Stimulated activated CD4-positive, alpha-beta T cell treated with anti-CD3 and anti-CD28 coated beads, Interleukin-15, amount 100 ng/mL, for 24 hours (primary cell): Measurements from ENCODE around the gene SHANK1.
"Not testable (repeated sequence)": the region's sequence is repeated elsewhere in the genome, so short reads cannot be mapped to it uniquely, and the experiment has no call there.

ENCODE experiments used
- DNase-seq: peaks from one replicate; pipeline ENCODE4 v3.0.0-alpha.2; 2020

The SHANK1 gene

GRCh38 chr19:50632151-50632835, 87.3 kb downstream of the SHANK1 start:
- DNase-seq, result no peak

GRCh38 chr19:50629801-50630200, 89.8 kb downstream of the SHANK1 start:
- DNase-seq, result no peak

- DNase-seq, result no peak
These were observed 90.4 kb downstream of the SHANK1 start for GRCh38 chr19:50629194-50629593.

DNA sequence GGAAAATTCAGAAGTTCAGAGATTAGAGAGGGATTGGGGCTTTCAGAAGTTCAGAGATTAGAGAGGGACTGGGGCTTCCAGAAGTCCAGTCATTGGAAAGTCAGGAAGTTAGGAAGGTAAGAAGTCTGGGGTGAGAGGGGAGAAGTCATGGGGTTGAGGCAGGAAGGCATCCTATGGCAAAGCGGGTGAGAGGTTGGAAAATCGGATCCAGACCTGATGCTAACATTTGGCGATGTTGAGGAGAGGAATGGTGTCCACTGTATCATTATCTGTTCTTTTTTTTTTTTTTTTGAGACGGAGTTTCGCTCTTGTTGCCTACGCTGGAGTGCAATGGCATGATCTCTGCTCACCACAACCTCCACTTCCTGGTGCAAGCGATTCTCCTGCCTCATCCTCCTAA, 91.1 kb downstream of the SHANK1 start:
- DNase-seq, result no peak

- no peak for DNase-seq
These were observed 91.5 kb downstream of the SHANK1 start for GRCh38 chr19:50628146-50628545.

- no peak for DNase-seq
These were observed 92.8 kb downstream of the SHANK1 start for GRCh38 chr19:50626795-50627194.

DNA sequence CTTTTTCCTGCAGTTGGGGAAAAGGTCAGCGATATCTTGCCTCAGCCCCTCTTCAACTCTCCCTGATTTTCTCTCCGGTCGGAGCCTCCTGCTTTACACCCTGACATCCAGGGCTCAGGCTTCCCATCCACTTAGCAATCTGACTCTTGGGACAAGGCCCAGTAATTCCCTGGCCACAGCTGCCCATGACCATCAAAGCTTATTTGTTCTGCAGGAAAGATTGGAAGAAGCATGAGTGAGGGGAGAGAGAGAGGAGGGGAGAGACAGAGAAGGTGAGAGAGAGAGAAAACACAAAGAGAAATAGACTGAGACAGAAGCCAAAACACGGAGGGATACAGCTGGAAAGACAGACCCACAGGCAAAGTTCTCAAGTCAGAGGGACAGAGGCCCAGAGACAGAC, 93.6 kb downstream of the SHANK1 start:
- DNase-seq, result no peak

- no peak for DNase-seq
These were observed 94.5 kb downstream of the SHANK1 start for GRCh38 chr19:50624949-50625600.

DNA sequence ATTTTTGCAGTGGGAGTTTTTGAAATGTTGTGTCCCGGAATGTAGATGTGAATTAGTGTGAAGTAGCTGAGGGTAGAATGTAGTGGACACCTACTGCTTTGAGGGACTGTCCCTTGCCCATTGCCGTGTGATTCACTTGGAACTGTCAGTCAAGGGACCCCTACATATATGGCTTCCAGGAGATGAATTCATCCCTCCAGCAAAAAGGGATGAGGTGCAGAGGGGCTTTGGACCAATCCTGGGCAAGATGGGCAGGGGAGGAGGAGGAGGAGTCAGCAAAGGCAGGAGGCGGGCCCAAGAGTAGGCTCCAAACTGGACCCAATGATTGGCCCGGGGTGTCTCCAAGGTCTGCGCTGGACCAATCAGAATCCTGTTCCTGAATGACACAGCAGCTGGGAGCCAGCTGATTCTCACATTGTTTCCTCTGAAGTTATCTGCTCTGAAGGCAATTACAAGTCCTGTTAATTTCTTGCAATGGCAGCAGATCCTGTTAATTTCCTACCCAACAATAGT, 99.2 kb downstream of the SHANK1 start:
- not testable (repeated sequence) for DNase-seq

GRCh38 chr19:50619184-50619583, 100.4 kb downstream of the SHANK1 start:
- DNase-seq, result not testable (repeated sequence)

DNA sequence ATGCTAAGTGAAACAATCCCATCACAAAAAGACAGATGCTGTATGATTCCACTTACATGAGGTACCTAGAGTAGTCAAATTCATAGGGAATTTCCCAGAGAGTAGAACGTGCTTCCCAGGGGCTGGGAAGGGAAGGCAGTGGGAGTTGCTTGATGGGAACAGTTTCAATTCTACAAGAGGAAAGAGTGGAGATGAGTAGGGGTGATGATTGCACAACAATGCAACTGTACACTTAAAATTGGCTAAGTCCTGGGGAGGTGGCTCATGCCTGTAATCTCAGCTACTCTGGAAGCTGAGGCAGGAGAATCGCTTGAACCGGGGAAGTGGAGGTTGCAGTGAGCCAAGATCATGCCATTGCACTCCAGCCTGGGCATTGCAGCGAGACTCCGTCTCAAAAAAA, 101.2 kb downstream of the SHANK1 start:
- DNase-seq, result not testable (repeated sequence)

DNA sequence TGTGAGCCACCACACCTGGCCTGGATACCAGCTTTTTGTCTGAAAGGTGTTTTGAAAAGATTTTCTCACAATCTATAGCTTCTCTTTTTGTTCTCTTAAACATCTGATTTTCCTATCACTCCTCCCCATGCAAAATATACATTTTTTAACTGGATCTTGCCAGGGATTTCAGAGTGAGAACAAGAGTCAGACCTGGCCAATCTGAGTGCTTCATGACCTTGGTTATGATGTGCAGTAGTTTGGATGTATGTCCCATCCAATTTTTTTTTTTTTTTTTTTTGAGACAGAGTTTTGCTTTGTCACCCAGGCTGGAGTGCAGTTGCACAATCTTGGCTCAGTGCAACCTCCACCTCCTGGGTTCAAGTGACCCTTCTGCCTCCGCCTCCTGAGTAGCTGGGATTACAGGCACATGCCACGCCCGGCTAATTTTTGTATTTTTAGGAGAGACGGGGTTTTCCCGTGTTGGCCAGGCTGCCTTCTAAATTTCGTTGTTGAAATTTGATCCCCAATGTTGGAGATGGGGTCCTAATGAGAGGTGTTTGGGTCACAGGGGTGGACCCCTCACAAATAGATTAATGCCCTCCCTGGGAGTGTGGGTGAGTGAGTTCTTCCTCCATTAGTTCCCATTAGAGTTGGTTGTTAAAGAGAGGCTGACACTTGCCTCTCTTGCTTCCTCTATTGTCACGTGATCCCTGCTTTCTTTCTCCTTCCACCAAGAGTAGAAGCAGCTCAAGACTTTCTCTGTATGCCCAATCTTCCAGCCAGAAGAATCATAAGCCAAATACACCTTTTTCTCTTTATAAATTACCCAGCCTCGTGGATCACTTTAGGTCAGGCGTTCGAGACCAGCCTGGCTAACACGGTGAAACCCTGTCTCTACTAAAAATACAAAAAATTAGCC, 106.8 kb downstream of the SHANK1 start:
- DNase-seq, result not testable (repeated sequence)
